Measurements from ENCODE around the gene XIRP2.

DNA sequence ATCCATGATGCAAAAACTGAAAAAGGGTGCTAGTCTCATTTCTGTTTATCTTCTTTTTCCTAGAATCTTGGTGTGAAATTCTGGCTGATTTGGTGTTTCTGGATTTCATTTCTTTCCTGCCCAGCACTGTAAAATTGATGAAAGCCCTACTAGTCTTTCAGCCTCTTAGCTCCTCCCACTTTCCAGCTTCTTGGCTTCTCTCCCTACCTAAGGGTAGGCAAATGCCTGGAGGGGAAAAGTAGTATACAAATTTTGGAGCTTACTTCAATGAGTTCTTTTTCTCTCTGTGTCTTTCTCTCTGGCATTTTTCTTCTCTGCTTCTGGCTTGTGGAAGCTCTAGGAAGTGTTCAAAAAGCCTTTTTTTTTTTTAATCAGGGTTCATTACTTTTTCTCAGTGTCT lies 160.5 kb downstream of the XIRP2 start:
- no peak for TF ChIP-seq EZH2phosphoT487 (IDR thresholded peaks at IDR 0.05; ENCODE audit: low read depth)
- TF ChIP-seq, protein P1, sequence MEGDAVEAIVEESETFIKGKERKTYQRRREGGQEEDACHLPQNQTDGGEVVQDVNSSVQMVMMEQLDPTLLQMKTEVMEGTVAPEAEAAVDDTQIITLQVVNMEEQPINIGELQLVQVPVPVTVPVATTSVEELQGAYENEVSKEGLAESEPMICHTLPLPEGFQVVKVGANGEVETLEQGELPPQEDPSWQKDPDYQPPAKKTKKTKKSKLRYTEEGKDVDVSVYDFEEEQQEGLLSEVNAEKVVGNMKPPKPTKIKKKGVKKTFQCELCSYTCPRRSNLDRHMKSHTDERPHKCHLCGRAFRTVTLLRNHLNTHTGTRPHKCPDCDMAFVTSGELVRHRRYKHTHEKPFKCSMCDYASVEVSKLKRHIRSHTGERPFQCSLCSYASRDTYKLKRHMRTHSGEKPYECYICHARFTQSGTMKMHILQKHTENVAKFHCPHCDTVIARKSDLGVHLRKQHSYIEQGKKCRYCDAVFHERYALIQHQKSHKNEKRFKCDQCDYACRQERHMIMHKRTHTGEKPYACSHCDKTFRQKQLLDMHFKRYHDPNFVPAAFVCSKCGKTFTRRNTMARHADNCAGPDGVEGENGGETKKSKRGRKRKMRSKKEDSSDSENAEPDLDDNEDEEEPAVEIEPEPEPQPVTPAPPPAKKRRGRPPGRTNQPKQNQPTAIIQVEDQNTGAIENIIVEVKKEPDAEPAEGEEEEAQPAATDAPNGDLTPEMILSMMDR (IDR thresholded peaks at IDR 0.05; ENCODE audit: low read depth, low read length): no peak
